Measurements from ENCODE around the gene AMDHD2.
"Not testable (repeated sequence)": the region's sequence is repeated elsewhere in the genome, so short reads cannot be mapped to it uniquely, and the experiment has no call there.

AMDHD2 gene

DNA sequence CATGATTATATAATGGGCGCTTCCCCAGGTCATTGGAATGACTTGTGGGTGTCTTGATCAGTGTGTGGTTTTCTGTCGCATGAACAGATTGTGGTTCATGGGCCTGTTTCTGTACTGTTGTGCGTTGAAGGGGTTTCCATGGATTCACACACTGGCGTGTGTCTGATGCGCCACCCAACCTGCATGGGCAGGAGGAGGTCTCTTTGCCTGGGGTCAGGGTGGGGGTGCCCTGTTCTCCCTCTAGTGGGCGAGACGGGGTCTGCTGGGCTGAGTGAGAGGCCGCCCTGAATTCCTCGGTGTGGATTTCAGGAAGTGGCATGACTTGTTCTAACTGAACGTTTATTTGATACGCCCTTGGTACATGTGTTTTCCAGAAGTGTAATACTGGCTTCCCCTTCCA is 60.0 kb downstream of the AMDHD2 start:
- not testable (repeated sequence) for DNase-seq (ENCODE audit: low spot score)

DNA sequence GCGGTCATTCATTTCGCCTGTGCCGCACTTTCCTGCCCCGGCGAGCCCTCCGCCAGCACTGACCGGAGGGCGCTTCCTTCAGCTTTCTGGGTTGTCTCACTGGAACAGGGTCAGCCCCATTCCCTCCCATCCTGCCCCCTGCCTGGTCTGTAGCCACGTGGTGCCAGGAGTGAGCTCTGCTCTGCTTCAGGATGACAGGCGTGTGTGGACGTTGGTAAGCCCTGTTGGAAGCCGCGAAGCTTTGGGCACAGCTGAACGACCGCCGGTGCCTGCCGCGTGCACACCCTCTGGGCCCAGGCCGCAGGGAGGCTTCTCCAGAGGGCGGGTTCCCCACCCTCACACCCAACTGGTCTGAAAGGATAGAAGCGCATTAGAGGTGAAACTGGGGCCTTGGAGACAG is 60.6 kb downstream of the AMDHD2 start:
- not testable (repeated sequence) for DNase-seq (ENCODE audit: low spot score)
